Suprapubic skin (tissue), 3 donors: ENCODE data around the gene APH1B.

ENCODE experiments used
- POLR2A ChIP-seq, 2 donors: fragments of 450-650 bp; IDR thresholded peaks; one replicate each; pipeline ENCODE4 v1.6.1; 2017; ENCODE audit warnings: antibody characterized with exemption in 2 of 2, mild to moderate bottlenecking in 2 of 2, moderate library complexity in 2 of 2
- TF ChIP-seq, protein P1 (sequence below), 2 donors: fragments of 200-600 bp in 1 of 2; fragments of 450-650 bp in 1 of 2; sonication (generic) in 1 of 2; IDR thresholded peaks; one replicate each; pipeline ENCODE4 v1.5.1; 2016 to 2019; ENCODE audit warnings: antibody characterized with exemption in 2 of 2, mild to moderate bottlenecking in 1 of 2, moderate library complexity in 1 of 2

- TF ChIP-seq, protein P1, sequence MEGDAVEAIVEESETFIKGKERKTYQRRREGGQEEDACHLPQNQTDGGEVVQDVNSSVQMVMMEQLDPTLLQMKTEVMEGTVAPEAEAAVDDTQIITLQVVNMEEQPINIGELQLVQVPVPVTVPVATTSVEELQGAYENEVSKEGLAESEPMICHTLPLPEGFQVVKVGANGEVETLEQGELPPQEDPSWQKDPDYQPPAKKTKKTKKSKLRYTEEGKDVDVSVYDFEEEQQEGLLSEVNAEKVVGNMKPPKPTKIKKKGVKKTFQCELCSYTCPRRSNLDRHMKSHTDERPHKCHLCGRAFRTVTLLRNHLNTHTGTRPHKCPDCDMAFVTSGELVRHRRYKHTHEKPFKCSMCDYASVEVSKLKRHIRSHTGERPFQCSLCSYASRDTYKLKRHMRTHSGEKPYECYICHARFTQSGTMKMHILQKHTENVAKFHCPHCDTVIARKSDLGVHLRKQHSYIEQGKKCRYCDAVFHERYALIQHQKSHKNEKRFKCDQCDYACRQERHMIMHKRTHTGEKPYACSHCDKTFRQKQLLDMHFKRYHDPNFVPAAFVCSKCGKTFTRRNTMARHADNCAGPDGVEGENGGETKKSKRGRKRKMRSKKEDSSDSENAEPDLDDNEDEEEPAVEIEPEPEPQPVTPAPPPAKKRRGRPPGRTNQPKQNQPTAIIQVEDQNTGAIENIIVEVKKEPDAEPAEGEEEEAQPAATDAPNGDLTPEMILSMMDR (IDR thresholded peaks at IDR 0.05): no peak
- TF ChIP-seq POLR2A (IDR thresholded peaks at IDR 0.05): no peak
These were observed 915 bp upstream of the APH1B start for GRCh38 chr15:63276342-63277037.
